Activated naive CD8-positive, alpha-beta T cell treated with anti-CD3 and anti-CD28 coated beads, Interleukin-2, amount 50 U/mL, for 24 hours (primary cell): Measurements from ENCODE around the gene EPS8L1.

Experiments
- ATAC-seq: fragments of 150-1000 bp; cut with Tn5 transposase; one replicate; pipeline ENCODE4 v1.10.0; 2021
- DNase-seq: peaks from one replicate; pipeline ENCODE4 v3.0.0; 2021
- H3K27ac Mint-ChIP-seq: one replicate; pipeline ENCODE4 v1.8.0; 2021; ENCODE audit warnings: mild to moderate bottlenecking, mixed read lengths
- H3K27me3 Mint-ChIP-seq: one replicate; pipeline ENCODE4 v1.8.0; 2021; ENCODE audit warnings: mixed read lengths
- H3K36me3 Mint-ChIP-seq: one replicate; pipeline ENCODE4 v1.8.0; 2021; ENCODE audit warnings: low read depth, mixed read lengths
- H3K4me1 Mint-ChIP-seq: one replicate; pipeline ENCODE4 v1.8.0; 2021; ENCODE audit warnings: mixed read lengths
- H3K4me3 Mint-ChIP-seq: one replicate; pipeline ENCODE4 v1.8.0; 2021; ENCODE audit warnings: mild to moderate bottlenecking, moderate library complexity, mixed read lengths
- H3K9me3 Mint-ChIP-seq: one replicate; pipeline ENCODE4 v1.8.0; 2021; ENCODE audit warnings: mixed read lengths

Gene EPS8L1

GRCh38 chr19:55117663-55118391, 42.2 kb downstream of the EPS8L1 start:
- Mint-ChIP-seq H3K27ac (peak overlapping the region; percentile 96), H3K27me3 (no peaks in the 10 kb centered on the region), H3K36me3 (peaks cover 10% of the 10 kb centered on the region), H3K4me3 (peak overlapping the region; percentile 96), H3K4me1 (peaks cover 32% of the 10 kb centered on the region), H3K9me3 (no peaks in the 10 kb centered on the region)
- ATAC-seq (peak; percentile 94), DNase-seq (peak; percentile 97)

GRCh38 chr19:55118401-55118991, 42.8 kb downstream of the EPS8L1 start:
- ATAC-seq, result no peak
- no peaks in the 10 kb centered on the region for H3K9me3 Mint-ChIP-seq
- H3K4me3 Mint-ChIP-seq, result peak overlapping the region; percentile 96
- H3K4me1 Mint-ChIP-seq, result peaks cover 32% of the 10 kb centered on the region
- peak; percentile 59 for DNase-seq
- H3K27ac Mint-ChIP-seq, result peak overlapping the region; percentile 96
- H3K36me3 Mint-ChIP-seq, result peaks cover 10% of the 10 kb centered on the region
- H3K27me3 Mint-ChIP-seq, result peaks cover 4% of the 10 kb centered on the region

- Mint-ChIP-seq H3K27ac (no peak overlapping the region), H3K4me1 (peaks cover 32% of the 10 kb centered on the region), H3K27me3 (peaks cover 9% of the 10 kb centered on the region), H3K36me3 (peaks cover 10% of the 10 kb centered on the region), H3K9me3 (no peaks in the 10 kb centered on the region), H3K4me3 (peak overlapping the region; percentile 96)
- ATAC-seq, result no peak
- no peak for DNase-seq
These were observed 43.4 kb downstream of the EPS8L1 start for GRCh38 chr19:55119053-55119452.

- H3K36me3 Mint-ChIP-seq, result no peaks in the 10 kb centered on the region
- H3K27me3 Mint-ChIP-seq, result peaks cover 54% of the 10 kb centered on the region
- no peak overlapping the region for H3K4me3 Mint-ChIP-seq
- H3K9me3 Mint-ChIP-seq, result no peaks in the 10 kb centered on the region
- no peak overlapping the region for H3K27ac Mint-ChIP-seq
- no peak for DNase-seq
- no peak for ATAC-seq
- H3K4me1 Mint-ChIP-seq, result no peaks in the 10 kb centered on the region
These were observed 55.8 kb downstream of the EPS8L1 start for GRCh38 chr19:55131421-55131820.

- peaks cover 44% of the 10 kb centered on the region for H3K27me3 Mint-ChIP-seq
- no peak overlapping the region for H3K4me3 Mint-ChIP-seq
- H3K36me3 Mint-ChIP-seq, result no peaks in the 10 kb centered on the region
- DNase-seq (no peak), ATAC-seq (no peak)
- H3K27ac Mint-ChIP-seq, result no peak overlapping the region
- no peaks in the 10 kb centered on the region for H3K4me1 Mint-ChIP-seq
- no peaks in the 10 kb centered on the region for H3K9me3 Mint-ChIP-seq
These were observed 56.9 kb downstream of the EPS8L1 start for GRCh38 chr19:55132453-55133129.

GRCh38 chr19:55133639-55134444, 58.2 kb downstream of the EPS8L1 start:
- no peaks in the 10 kb centered on the region for H3K9me3 Mint-ChIP-seq
- no peaks in the 10 kb centered on the region for H3K36me3 Mint-ChIP-seq
- no peak overlapping the region for H3K27ac Mint-ChIP-seq
- H3K27me3 Mint-ChIP-seq, result peaks cover 50% of the 10 kb centered on the region
- no peak overlapping the region for H3K4me3 Mint-ChIP-seq
- H3K4me1 Mint-ChIP-seq, result no peaks in the 10 kb centered on the region
- ATAC-seq, result no peak
- DNase-seq, result no peak

GRCh38 chr19:55134736-55135135, 59.1 kb downstream of the EPS8L1 start:
- H3K27me3 Mint-ChIP-seq, result peaks cover 51% of the 10 kb centered on the region
- H3K4me3 Mint-ChIP-seq, result no peak overlapping the region
- H3K27ac Mint-ChIP-seq, result no peak overlapping the region
- H3K36me3 Mint-ChIP-seq, result no peaks in the 10 kb centered on the region
- H3K4me1 Mint-ChIP-seq, result no peaks in the 10 kb centered on the region
- DNase-seq (no peak), ATAC-seq (no peak)
- no peaks in the 10 kb centered on the region for H3K9me3 Mint-ChIP-seq

- ATAC-seq, result no peak
- Mint-ChIP-seq H3K4me1 (peaks cover 2% of the 10 kb centered on the region), H3K4me3 (no peak overlapping the region), H3K36me3 (no peaks in the 10 kb centered on the region), H3K9me3 (no peaks in the 10 kb centered on the region), H3K27ac (no peak overlapping the region), H3K27me3 (peaks cover 46% of the 10 kb centered on the region)
- DNase-seq, result no peak
These were observed 60.9 kb downstream of the EPS8L1 start for GRCh38 chr19:55136399-55137102.
